ENCODE results near the gene SPACA4.
A peak's percentile ranks its signal among the peaks of the same experiment; 100 is the strongest.

Gene SPACA4

DNA sequence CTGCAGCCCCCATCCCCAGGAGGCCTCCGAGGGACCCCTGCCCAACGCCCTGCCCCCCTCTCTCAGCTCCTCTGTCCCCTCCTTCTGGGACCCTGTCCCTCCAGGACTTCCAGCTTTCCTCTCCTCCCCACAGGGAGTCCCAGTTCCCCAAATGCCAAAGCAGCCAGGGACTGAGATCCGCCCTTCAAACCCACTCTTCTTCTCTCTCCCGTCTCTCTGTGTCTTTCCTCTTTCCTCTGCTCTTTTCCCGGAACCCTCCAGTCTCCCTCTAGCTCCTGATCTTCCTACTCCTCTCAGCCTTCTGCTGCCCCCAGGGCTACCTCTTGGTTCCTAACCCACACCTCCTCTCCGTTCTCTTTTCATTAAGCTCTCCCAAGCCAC lies 39.1 kb downstream of the SPACA4 start:
- Mint-ChIP-seq H3K4me1 (peaks cover 41% of the 10 kb centered on the region), H3K27me3 (no peaks in the 10 kb centered on the region), H3K4me3 (peak overlapping the region; percentile 83), H3K9me3 (no peaks in the 10 kb centered on the region), H3K36me3 (no peaks in the 10 kb centered on the region), H3K27ac (peak overlapping the region; percentile 87)

DNA sequence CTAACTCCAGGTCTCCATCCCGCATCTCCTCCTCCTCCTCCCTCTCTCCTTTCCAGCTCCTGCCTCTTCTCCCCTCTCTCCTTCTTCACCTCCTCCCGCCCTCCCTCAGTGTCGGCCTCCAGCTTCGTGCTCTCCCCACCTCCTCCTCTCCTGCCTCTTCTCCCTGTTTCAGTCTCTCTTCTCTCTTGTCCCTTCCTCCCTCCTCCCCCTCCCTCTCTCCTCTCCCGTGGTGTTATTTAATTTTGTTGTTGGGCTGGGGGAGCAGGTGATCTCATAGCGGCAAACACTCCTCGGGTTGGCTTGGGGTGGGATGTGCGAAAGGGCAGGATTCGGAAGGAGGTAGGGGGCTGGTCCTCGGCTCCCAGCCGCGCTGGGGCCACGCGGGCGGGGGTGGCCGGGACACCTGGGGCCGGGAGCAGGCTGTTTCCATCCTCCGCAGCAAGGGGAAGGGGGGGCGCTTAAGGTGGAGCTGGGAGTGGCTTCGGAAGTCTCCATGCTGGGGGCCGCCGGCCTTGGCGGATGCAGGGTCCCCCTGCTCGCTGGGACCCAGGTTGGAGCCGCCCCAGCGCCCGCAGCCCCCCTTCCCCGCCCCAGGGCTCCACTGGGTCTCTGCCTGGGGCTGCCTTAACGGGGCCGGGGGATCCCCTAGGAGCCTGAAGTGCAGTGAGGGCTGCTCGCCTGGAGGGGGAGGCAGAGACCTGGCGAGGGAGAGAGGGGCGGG lies 39.6 kb downstream of the SPACA4 start, which contains the start of gene CA11:
Gene CA11, minus strand, starts transcription at position 187 of the 721 bp plus-strand sequence. CDS start 555 bp downstream, outside the sequence.
- Mint-ChIP-seq H3K4me3 (peak within 1 kb of the TSS; percentile 83), H3K4me1 (peaks cover 45% of the 10 kb centered on the region), H3K36me3 (no peaks in the 10 kb centered on the region), H3K27me3 (no peaks in the 10 kb centered on the region), H3K9me3 (no peaks in the 10 kb centered on the region), H3K27ac (peak within 1 kb of the TSS; percentile 87)

DNA sequence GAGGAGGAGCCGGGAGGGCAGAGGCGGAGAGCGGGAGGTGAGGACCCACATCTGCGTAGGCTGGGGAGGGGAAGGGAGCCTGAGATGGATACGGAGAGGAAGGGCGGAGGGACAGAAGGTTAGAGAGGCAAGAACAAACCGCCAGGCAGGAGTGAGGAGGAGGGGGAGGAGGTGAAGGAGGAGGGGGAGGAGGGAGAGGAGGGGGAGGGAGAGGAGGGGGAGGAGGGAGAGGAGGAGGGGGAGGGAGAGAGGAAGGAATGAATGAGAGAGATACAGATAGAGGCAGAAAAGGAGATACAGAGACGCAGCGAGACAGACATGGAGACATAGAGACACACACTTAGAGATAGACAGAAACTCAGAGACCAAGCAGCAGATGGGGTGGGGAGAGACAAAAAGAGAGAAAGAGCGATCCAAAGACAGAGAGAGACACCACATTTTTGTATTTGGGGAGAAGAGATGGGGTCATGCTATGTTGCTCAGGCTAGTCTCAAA lies 40.2 kb downstream of the SPACA4 start:
- peaks cover 50% of the 10 kb centered on the region for H3K4me1 Mint-ChIP-seq
- H3K27me3 Mint-ChIP-seq: no peaks in the 10 kb centered on the region
- H3K36me3 Mint-ChIP-seq: no peaks in the 10 kb centered on the region
- H3K9me3 Mint-ChIP-seq: no peaks in the 10 kb centered on the region
- H3K4me3 Mint-ChIP-seq: peak overlapping the region; percentile 27
- H3K27ac Mint-ChIP-seq: peak overlapping the region; percentile 0

DNA sequence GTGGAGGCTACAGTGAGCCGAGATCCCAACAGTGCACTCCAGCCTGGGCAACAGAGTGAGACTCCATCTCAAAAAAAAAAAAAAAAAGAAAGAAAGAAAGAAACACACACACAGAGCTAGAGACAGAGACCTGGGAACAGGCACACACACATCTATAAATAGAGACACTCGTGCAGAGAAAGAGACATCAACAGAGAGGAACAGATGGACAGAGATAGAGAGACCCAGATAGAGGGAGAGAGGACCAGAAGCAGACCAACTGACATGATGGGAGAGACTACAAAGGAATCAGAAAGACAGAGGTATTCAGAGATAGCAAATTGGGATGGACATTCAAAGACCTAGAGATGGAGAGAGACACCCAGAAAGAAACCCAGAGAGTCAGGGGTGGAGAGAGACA lies 41.6 kb downstream of the SPACA4 start:
- Mint-ChIP-seq H3K27ac (peak overlapping the region; percentile 53), H3K27me3 (no peaks in the 10 kb centered on the region), H3K9me3 (no peaks in the 10 kb centered on the region), H3K4me3 (peak overlapping the region; percentile 37), H3K36me3 (no peaks in the 10 kb centered on the region), H3K4me1 (peaks cover 57% of the 10 kb centered on the region)

DNA sequence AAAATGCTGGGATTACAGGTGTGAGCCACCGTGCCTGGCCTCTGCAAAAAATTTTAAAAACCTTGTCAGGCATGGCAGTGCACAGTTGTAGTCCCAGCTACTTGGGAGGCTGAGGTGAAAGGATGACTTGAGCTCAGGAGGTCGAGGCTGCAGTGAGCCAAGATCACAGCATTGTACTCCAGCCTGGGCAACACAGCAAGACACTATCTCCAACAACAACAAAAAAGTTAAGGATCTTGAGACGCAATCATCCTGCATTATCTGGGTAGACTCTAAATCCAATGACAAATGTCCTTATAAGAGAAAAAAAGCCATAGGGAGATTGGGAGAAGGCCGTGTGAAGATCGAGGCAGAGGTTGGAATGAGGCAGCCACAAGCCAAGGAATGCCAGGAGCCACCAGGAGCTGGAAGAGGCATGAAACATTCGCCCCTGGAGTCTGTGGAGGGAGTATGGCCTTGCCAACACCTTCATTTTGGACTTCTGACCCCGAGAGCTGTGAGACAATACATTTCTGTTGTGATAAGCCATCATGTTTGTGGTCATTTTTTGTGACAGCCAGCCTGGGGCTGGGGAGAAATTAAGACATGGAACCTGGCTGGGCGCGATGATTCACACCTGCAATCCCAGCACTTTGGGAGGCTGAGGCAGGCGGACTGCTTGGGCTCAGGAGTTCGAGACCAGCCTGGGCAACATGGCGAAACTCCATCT lies 44.6 kb downstream of the SPACA4 start:
- Mint-ChIP-seq H3K4me3 (no peak overlapping the region), H3K36me3 (no peaks in the 10 kb centered on the region), H3K27me3 (no peaks in the 10 kb centered on the region), H3K9me3 (no peaks in the 10 kb centered on the region), H3K27ac (no peak overlapping the region), H3K4me1 (peaks cover 42% of the 10 kb centered on the region)

DNA sequence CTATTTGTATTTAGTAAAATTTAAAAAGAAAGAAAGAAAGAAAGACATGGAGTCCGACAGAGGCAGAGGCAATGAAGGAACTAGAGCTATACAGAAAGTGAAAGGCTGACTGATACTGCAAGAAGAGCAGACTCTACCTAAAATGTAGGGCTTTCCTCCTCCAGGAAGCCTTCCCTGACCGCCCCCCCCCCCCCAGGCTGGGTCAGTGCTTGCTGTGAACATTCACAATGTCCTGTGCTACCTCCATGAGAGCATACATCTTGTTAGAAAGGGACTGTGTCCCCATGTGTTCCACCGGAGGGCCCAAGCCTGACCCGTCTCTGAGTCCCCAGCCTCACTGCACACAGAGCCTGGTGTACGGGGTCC lies 45.1 kb downstream of the SPACA4 start:
- no peaks in the 10 kb centered on the region for H3K9me3 Mint-ChIP-seq
- no peaks in the 10 kb centered on the region for H3K36me3 Mint-ChIP-seq
- H3K4me3 Mint-ChIP-seq: no peak overlapping the region
- H3K27ac Mint-ChIP-seq: no peak overlapping the region
- H3K27me3 Mint-ChIP-seq: no peaks in the 10 kb centered on the region
- peaks cover 41% of the 10 kb centered on the region for H3K4me1 Mint-ChIP-seq

DNA sequence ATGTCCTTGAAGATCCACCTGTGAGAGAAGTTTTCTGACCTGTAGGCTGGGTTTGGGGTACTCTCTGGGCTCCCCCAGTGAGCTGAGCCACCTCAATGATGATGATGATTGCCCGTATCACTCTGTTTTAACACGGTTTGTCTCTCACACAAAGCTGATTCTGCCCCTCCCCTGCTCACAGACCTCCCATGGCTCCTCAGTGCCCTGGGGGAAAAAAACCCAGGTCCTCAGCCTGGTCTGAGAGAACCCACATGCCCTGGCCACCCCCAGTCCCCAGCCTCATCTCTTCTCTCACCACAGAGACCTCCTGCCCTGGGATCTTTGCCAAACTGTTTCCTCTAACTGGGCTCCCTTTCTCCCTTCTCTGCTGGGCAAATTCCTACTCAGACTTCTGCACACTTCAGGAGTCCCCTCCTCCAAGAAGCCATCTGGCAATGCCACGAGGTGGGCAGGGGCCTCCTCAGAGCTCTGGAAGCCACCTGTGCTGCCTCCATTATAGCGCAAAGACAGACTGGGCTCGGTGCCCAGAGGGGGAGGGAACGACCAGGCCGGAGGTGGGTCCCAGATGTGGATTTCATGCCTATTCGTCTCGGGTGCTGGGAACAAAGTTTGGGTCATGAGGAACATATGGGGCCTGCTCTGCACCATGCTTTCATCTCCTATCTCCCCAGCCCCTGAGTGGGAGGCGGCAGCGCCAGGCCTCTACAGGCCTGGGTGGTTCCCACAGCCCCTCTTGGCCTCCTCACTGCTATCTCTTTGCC lies 47.9 kb downstream of the SPACA4 start:
- H3K27ac Mint-ChIP-seq: peak overlapping the region; percentile 10
- H3K4me1 Mint-ChIP-seq: peaks cover 19% of the 10 kb centered on the region
- no peak overlapping the region for H3K4me3 Mint-ChIP-seq
- H3K27me3 Mint-ChIP-seq: no peaks in the 10 kb centered on the region
- no peaks in the 10 kb centered on the region for H3K9me3 Mint-ChIP-seq
- H3K36me3 Mint-ChIP-seq: no peaks in the 10 kb centered on the region

DNA sequence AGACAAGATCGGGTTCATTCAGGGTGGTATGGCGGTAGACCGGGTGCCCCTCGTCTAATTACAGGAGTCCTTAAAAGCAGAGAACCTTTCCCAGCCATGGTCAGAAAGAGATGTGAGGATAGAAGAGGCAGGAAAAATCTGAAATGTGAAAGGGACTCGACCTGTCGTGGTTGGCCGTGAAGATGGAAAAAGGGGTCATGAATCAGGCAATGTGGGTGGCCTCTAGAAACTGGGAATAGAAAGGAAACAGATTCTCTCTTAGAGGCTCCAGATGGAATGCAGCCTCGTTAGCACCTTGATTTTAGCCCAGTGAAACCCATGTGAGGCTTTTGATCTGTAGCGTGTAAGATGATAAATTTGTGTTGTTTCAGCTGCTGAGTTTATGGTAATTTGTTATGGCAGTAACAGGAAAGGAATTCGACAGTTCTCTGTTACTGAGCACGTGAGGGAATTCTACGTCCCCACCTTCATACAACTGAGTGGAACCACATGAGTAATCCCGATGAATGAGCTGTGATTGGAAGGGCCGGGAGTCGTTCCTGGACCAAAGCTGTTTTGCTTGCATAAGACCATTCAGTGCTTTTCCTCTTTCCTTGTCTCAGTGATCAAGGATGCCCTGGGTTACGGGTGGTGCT lies 50.4 kb downstream of the SPACA4 start:
- H3K27ac Mint-ChIP-seq: no peak overlapping the region
- peaks cover 13% of the 10 kb centered on the region for H3K4me1 Mint-ChIP-seq
- no peak overlapping the region for H3K4me3 Mint-ChIP-seq
- H3K36me3 Mint-ChIP-seq: no peaks in the 10 kb centered on the region
- H3K9me3 Mint-ChIP-seq: no peaks in the 10 kb centered on the region
- no peaks in the 10 kb centered on the region for H3K27me3 Mint-ChIP-seq
